GM21528 (cell line): Measurements from ENCODE around the gene KCNMB3.
A peak's percentile ranks its signal among the peaks of the same experiment; 100 is the strongest.
"Not testable (repeated sequence)": the region's sequence is repeated elsewhere in the genome, so short reads cannot be mapped to it uniquely, and the experiment has no call there.

Experiments used
- ATAC-seq: cut with Tn5 transposase; IDR thresholded peaks from one replicate; pipeline ENCODE4 v1.9.1; 2021; ENCODE audit warnings: mild to moderate bottlenecking, moderate library complexity; ENCODE audit not compliant: unreplicated experiment, low FRiP score

The KCNMB3 gene

DNA sequence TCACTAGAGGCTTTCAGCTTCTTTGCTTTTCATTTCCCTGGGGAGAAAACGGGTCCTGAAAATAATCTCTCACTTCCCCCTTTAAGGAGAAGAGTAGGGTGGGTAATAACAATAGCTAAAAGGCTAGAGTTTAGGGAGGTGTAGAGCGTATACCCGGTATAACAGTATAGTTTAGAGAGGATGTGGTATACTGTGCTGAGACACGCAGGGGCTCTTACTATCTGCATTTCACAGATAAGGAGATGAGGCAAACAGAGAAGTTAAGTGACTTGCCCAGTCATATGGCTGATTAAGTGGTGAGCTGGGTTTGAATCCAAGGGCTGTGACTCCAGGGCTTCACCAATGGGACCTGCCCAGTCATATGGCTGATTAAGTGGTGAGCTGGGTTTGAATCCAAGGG is 15.0 kb upstream of the KCNMB3 start:
- peak; percentile 48 for ATAC-seq

DNA sequence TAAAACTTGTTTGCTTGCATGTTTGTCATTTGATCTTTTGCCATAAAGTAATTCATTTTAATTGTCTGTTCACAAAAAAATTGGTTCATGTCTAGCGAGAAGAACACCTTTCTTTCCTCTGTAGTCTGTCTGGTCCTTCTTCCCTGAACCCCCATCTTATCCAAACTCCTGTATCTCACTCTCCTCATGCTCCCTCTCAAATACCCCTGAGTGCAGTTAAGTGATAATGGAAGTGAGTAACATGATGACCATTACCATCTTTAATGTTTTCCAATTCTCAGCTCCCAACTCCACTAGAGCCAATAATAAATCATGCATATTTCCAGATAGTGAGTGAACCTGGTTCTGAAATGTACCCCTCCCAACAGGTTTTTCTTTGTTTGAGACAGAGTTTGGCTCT is 14.2 kb upstream of the KCNMB3 start:
- ATAC-seq: no peak

DNA sequence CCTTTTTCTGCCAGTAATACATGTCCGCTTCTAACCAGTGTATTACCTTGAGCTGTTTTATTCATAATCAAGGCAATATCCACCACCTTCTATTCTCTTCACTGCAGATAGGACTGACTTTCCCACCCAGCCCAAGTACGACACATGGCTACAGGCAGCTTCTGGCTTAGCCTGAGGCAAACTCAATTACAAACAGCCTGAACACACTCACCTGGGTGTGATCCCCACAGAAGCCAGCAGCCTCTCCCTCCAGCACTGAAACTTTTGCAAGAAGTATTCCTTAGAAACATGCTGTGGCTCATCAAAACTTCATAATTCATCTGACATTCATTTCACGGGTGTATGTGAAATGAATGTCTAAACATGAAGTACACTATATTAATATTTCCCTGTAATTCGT is 13.5 kb upstream of the KCNMB3 start:
- no peak for ATAC-seq

DNA sequence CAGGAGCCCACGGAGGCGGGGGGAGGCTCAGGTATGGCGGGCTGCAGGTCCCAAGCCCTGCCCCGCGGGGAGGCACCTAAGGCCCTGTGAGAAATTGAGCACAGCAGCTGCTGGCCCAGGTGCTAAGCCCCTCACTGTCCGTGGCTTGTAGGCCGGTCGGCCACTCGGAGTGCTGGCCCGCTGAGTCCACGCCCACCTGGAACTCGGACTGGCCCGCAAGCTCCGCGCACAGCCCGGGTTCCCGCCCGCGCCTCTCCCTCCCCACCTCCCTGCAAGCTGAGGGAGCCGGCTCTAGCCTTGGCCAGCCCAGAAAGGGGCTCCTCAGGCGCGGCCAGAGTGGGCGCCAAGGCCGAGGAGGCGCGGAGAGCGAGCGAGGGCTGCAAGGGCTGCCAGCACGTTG is 12.2 kb upstream of the KCNMB3 start:
- ATAC-seq: no peak

DNA sequence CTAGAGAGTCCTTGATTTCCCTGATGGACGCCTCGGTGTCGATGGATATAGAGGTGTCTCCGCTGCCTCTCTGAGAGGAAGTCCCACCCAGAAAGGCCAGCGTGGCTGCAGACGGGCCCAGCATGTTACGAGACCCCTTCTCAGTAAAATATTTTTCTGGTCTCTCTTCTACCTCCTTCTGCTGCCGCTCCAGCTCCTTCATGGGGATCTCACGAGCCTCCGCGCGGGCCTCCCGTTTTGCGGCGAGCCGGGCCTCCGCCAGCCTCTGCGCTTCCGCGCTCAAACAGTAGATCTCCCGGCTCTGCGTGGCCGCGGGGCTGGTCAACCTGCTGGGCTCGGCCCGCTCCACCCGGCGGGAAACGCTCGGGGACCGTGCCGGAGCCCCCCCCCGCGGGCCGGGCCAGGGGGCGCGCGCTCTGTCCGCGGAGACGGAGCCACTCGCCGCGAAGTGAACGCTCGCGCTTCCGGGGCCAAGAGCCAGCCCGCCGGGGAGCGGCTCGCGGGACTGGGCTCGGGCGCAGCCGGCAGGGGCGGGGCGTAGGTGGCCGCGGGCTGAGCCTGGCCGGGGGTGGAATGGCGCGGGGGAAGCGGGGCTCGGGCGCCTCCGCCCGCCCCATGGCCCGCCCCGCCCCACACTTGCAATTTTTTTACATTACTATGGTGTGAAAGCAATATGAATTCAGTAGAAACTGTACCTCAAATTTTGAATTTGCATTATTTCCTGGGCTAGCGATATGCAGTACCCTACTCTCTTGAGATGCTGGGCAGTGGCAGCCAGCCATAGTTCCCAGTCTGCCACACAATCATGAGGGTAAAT is 10.2 kb upstream of the KCNMB3 start:
- ATAC-seq: peak; percentile 80

DNA sequence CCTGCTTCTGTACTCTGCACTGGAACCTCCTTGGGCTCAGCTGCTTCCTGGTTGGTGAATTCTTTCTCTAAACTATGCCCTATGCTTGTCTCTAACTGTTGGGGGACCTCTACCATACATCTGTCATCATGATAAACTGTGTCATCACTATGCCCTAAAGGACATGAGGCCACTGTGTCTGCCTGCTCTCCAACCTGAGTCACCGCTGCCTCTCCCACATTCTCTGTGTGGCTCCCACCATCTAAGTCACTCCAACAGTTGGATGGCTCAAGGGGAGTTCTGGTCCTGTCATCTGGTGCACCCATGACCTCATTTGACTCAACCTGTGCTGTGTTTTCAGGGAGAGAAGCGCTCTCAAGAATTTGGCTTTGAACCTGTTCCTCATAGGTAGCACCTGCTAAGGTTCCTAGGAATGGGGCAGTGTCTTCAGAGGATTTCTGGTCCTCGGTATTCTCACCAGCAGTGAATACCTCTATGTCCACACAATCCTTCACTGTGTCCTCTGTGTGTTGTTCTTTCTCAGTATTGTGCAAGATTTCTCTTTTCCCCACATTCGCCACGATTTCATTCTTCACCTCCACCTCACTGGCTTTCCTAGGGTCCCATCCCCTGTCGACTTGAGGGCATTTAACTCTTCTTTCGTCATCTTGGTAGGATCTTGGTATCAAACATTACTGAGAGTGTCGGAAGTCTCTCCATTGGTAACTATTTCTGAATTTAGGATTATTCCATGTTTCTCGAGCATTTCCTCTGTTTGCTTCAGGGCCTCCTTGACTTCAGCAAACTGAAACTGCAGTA is 9.2 kb upstream of the KCNMB3 start:
- not testable (repeated sequence) for ATAC-seq

DNA sequence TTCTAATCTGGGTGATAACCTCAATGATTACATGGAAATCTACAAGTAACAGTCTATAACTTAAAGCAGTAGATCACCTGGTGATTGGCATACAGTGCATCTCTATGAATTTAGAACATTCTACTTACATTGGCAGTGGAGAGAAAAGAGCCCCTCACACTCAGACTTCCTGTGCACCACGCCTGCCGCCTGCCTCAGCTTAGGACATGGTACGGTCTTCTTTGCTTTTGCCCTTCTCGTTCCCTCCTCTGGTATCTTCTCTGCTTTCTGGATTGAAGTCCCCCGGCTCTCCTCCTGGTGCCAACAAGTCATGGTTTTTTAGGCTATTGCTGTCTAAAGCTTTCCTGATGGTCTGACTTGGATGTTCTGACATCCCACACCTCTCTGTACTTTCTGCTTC is 7.9 kb upstream of the KCNMB3 start:
- ATAC-seq: no peak

DNA sequence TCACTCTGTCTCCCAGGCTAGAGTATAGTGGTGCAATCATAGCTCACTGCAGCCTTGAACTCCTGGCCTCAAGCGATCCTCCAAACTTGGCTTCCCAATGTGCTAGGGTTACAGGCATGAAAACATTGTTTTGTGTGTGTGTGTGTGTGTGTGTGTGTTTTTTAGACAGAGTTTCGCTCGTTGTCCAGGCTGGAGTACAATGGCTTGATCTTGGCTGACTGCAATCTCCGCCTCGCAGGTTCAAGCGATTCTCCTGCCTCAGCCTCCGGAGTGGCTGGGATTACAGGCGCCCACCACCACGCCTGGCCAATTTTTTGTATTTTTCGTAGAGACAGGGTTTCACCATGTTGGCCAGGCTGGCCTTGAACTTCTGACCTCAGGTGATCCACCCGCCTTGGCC is 6.8 kb upstream of the KCNMB3 start:
- not testable (repeated sequence) for ATAC-seq

DNA sequence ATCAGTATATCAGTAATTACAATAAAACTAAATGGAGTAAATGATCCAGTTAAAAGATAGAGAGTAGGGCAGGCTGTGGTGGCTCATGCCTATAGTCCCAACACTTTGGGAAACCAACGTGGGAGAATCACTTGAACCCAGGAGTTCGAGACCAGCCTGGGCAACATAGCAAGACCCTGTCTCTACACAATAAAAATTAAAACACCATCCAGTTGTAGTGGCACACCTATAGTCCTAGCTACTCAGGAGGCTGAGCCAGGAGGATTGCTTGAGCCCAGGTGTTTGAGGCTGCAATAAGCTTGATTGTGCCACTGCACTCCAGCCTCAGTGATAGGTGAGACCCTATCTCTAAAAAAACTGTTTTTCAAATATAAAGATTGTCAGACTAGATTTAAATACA is 5.9 kb upstream of the KCNMB3 start:
- no peak for ATAC-seq

DNA sequence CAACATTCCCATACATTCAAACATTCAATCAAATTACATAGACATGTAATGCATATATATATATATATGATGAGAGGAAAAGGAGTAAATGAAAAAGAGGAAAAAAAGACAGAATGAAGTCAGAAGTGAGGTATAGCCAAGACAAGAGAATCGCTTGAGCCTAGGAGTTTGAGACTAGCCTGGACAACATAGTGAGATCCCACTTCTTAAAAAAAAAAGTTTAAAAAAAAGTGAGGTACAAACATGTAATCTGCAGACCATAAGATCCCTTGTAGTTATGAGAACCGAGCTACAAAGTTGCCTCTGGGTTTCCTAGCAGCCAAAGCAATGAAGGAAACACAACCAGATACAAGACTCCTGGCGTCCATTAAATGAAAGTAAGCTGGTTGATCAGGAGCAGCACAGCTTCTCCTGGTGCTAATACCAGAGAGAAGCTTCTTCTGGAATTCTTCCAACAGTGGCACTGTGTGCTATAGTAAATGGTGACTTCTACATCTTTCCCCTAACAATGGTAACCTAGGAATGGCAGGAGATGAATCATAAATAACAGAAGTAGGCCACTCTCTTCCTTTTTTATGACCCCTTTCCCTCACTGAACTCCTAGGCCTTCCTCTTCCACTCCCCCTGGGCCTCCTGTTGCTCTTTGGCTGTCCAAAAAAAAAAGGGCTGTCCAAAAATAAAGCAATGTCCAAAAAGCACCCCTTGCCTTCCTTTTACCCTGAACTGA is 3.5 kb downstream of the KCNMB3 start:
- ATAC-seq: no peak

DNA sequence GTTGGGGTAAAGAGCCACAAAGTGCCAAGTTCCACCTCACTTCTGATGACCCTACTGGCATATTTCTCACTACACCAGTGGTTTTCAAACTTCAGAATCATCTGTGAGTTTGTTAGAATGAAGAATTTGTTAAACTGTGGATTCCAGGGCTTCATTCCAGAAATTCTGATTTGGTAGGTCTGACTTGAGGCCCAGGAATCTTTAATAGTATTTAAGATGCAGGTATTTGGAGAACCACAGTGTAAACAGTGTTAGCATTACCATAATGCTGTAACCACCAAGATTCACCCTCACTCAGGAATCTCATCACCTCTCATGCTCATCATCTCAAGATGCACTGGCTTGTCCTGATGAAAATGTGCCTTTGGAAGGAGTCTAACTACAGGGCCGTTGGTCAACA is 6.0 kb downstream of the KCNMB3 start:
- no peak for ATAC-seq

DNA sequence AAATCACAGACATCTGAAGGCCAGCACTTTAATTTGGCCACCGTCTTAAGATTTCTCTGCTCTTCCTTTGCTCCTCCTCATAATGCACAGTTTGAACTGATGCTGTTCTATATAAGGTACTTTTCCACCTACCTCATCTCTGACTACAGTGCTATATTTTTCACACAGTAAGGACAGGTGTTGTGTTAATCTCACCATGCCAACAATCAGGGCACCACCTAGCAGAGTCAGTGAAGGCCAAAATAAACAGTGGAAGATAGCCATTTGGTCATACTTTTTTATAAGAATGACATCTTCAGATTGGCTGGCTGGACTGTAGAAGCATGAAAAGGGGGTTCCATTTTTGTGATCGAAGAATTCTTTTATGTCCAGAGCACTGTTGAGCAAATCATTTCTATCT is 8.1 kb downstream of the KCNMB3 start:
- ATAC-seq: not testable (repeated sequence)

DNA sequence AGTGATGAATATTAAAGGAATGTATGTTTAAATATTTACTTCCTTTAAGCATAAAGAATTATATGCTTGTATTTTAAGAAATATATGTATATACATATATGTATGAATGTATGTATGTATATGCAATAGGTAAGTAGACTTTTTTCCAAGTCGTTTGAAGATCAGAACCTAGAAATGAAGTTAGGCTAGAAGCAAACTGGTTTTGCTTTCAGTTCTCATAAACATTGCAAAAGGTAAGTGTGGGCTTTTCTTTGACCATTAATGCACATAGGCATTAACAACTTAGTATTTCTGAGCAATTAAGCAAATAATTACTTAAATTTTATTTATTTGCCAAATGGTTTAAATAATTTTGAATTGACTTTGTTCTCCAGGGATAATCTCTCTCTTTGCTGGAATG is 10.6 kb downstream of the KCNMB3 start:
- ATAC-seq: not testable (repeated sequence)

DNA sequence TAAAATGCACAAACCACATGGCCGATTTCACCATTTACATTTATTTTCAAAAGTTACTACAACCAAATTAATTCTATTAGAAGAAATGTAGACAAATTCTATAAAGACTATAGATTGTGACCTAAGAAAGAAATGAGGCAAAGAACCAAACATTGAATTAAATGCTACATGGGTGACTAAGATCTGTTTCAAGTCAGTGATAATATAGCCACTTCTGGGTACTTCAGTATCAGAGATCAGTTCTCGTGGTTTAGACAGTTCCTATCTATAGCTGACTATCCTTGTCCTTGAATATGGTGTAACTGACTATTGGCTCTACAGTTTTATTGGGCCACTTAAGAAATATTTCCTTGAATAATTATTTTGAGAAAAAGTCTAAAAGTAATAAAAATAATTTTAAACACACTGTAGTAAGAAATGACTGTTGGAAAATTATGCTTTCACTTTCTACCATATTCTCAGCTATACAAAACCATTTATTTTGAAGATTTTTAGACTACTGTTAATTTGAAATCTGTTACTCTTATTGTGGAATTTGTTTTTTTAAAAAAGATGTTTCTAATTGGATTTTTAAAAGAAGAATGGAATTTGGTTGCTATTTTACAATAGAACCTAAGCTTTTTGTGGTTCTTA is 14.1 kb downstream of the KCNMB3 start:
- ATAC-seq: peak; percentile 80

DNA sequence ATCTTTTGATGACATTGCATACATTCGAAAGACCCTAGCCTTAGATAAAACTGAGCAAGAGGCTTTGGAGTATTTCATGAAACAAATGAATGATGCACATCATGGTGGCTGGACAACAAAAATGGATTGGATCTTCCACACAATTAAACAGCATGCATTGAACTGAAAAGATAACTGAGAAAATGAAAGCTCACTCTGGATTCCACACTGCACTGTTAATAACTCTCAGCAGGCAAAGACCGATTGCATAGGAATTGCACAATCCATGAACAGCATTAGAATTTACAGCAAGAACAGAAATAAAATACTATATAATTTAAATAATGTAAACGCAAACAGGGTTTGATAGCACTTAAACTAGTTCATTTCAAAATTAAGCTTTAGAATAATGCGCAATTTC is 16.7 kb downstream of the KCNMB3 start:
- no peak for ATAC-seq

DNA sequence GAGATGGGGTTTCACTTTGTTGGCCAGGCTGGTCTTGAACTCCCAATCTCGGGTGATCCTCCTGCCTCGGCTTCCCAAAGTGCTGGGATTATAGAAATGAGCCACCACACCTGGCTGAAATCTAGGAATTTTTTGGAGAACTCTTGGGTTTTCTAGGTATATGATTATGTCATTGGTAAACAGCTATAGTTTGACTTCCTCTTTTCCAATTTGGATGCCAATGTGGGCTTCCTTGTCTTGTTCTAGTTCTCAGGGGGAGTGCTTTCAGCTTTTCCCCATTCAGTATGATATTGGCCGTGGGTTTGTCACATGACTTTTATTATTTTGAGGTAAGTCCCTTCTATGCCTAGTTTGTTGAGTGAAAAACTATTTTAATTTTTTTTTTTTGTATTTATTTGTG is 17.9 kb downstream of the KCNMB3 start:
- no peak for ATAC-seq

DNA sequence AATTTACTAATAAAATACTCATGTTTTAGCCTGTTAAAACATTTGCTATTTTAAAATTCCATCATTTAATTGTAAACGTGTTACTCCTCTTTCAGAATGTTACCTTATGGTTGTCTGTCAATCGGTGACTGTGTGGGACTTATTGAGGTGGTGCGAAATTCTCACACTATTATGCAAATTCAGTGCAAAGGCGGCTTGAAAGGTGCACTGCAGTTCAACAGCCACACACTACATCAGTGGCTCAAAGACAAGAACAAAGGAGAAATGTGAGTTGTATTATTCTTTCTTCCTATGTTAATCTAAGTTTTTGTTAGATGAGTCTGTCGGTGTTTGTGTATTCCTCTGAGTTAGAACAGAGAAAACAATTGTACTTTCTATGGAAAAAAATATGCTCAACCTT is 21.7 kb downstream of the KCNMB3 start:
- ATAC-seq: no peak

DNA sequence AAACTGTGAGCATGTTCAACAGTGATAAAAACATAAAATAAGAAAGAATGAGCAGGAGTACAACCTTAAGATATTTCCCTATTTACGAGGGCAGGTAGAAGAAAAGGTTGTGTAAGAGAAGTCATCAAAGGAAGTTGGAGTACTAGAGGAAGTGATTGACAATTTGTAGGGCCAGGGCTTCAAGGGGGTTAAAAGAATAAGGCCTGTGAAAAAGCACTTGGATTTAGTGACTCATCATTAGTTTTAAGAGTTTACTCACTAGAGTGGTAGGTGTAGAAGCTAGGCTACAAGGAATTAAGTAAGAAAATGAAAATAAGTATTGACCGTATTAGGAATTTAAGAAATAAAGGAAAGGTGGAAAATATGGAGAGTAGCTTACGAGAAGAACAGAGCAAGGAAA is 23.6 kb downstream of the KCNMB3 start:
- ATAC-seq: no peak

DNA sequence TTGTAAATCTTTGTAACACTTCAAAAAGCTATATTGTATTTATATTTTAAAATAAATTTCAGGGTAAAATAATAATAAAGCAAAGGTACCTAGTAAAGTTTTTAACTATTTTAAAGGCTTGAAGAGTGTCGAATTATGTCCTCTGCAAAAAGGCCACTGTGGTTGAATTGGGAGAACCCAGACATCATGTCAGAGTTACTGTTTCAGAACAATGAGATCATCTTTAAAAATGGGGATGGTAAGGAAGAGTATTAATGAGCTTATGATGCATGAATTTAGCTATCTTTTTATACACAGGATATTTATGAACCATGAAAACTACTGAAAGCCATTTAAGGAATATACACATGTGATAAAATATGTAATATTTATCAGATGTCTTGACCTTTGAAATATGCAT is 26.3 kb downstream of the KCNMB3 start:
- no peak for ATAC-seq

DNA sequence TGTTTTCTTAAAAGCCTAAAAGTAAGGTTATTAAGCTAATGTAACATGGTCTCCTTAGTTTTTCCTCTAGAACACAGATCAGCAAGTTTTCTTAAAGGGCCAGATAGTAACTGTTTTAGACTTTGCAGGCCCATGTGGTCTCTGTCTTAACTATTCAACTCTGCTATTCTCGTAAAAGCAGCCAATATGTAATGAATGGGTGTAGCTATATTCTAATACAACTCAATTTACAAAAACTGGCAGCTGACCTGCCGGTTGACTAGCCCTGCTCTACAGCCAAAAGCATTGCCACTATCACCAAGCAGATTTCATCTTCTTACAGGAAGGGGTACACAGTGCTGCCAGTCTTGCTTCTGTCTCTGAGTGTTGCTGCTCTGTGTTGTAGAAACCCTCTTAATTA is 27.4 kb downstream of the KCNMB3 start:
- no peak for ATAC-seq

DNA sequence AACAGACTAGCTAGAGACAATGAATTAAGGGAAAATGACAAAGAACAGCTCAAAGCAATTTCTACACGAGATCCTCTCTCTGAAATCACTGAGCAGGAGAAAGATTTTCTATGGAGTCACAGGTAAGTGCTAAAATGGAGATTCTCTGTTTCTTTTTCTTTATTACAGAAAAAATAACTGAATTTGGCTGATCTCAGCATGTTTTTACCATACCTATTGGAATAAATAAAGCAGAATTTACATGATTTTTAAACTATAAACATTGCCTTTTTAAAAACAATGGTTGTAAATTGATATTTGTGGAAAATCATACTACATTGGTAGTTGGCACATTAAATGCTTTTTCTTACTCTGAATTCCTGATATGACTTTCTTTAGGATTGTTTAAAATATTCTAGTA is 32.7 kb downstream of the KCNMB3 start:
- ATAC-seq: not testable (repeated sequence)
